Stomach smooth muscle (tissue), 2 donors: ENCODE results near the gene PPP1R12C.

ENCODE experiments used
- H3K27ac ChIP-seq: one replicate; pipeline ENCODE4 v1.7.0; 2013; ENCODE audit warnings: mild to moderate bottlenecking, low read length, inconsistent platforms
- H3K27me3 ChIP-seq, 2 donors: one replicate each; pipeline ENCODE4 v1.7.0; 2013; ENCODE audit warnings: low read length in 2 of 2; ENCODE audit not compliant: insufficient read depth in 2 of 2, control insufficient read depth in 1 of 2
- H3K36me3 ChIP-seq, 2 donors: one replicate each; pipeline ENCODE4 v1.7.0; 2013; ENCODE audit warnings: low read length in 2 of 2; ENCODE audit not compliant: control insufficient read depth in 2 of 2, insufficient read depth in 2 of 2
- H3K4me1 ChIP-seq: one replicate; pipeline ENCODE4 v1.7.0; 2013; ENCODE audit warnings: low read length; ENCODE audit not compliant: control insufficient read depth, insufficient read depth
- H3K4me3 ChIP-seq, 2 donors: one replicate each; pipeline ENCODE4 v1.7.0; 2013; ENCODE audit warnings: low read length in 2 of 2
- H3K9ac ChIP-seq, 2 donors: one replicate each; pipeline ENCODE4 v1.7.0; 2013; ENCODE audit warnings: low read length in 2 of 2, mild to moderate bottlenecking in 1 of 2
- H3K9me3 ChIP-seq, 2 donors: one replicate each; pipeline ENCODE4 v1.7.0; 2013; ENCODE audit warnings: low read length in 2 of 2; ENCODE audit not compliant: control insufficient read depth in 2 of 2
- donor health status: healthy.
- donor health status: Pancreatic carcinoma.

Gene PPP1R12C

GRCh38 chr19:55116859-55117662, at the start of gene PPP1R12C:
PPP1R12C (minus strand) TSS chr19:55117637; CDS start chr19:55117543, 94 bp downstream.
- Histone ChIP-seq H3K9me3 (no peaks in the 10 kb centered on the region), H3K9ac (peak within 1 kb of the TSS; percentile 95 to 97), H3K27me3 (no peaks in the 10 kb centered on the region), H3K4me1 (peaks cover 52% of the 10 kb centered on the region), H3K27ac (peak within 1 kb of the TSS; percentile 98), H3K4me3 (peak within 1 kb of the TSS; percentile 94 to 97), H3K36me3 (peaks cover 0 to 2% of the 10 kb centered on the region in 2 donors)

- H3K36me3 ChIP-seq, result no peaks in the 10 kb centered on the region
- no peaks in the 10 kb centered on the region for H3K9me3 ChIP-seq
- H3K4me3 ChIP-seq, result peak within 1 kb of the TSS; percentile 36 to 67
- H3K9ac ChIP-seq, result no peak within 1 kb of the TSS
- peaks cover 13% of the 10 kb centered on the region for H3K4me1 ChIP-seq
- H3K27ac ChIP-seq, result no peak within 1 kb of the TSS
- peaks cover 48 to 50% of the 10 kb centered on the region in 2 donors for H3K27me3 ChIP-seq
Measured at GRCh38 chr19:55166530-55167268, 49.3 kb upstream of the PPP1R12C start, which contains the start of gene DNAAF3. DNAAF3 (minus strand) TSS chr19:55166613; CDS start chr19:55166413, 200 bp downstream.

GRCh38 chr19:55165952-55166529, 48.6 kb upstream of the PPP1R12C start:
- H3K27ac ChIP-seq, result no peak overlapping the region
- H3K4me3 ChIP-seq, result peak overlapping the region; percentile 36 to 67
- H3K4me1 ChIP-seq, result peaks cover 13% of the 10 kb centered on the region
- H3K27me3 ChIP-seq, result peaks cover 48 to 50% of the 10 kb centered on the region in 2 donors
- H3K9me3 ChIP-seq, result no peaks in the 10 kb centered on the region
- H3K9ac ChIP-seq, result no peak overlapping the region
- no peaks in the 10 kb centered on the region for H3K36me3 ChIP-seq

GRCh38 chr19:55161571-55162322, 44.3 kb upstream of the PPP1R12C start:
- H3K36me3 ChIP-seq, result no peaks in the 10 kb centered on the region
- no peak overlapping the region for H3K27ac ChIP-seq
- no peak overlapping the region for H3K4me3 ChIP-seq
- no peaks in the 10 kb centered on the region for H3K9me3 ChIP-seq
- H3K9ac ChIP-seq, result no peak overlapping the region
- H3K27me3 ChIP-seq, result peaks cover 55% of the 10 kb centered on the region in 2 donors
- peaks cover 10% of the 10 kb centered on the region for H3K4me1 ChIP-seq

GRCh38 chr19:55160986-55161365, 43.5 kb upstream of the PPP1R12C start:
- H3K4me3 ChIP-seq, result no peak overlapping the region
- no peak overlapping the region for H3K27ac ChIP-seq
- no peaks in the 10 kb centered on the region for H3K9me3 ChIP-seq
- H3K9ac ChIP-seq, result no peak overlapping the region
- peaks cover 53 to 55% of the 10 kb centered on the region in 2 donors for H3K27me3 ChIP-seq
- no peaks in the 10 kb centered on the region for H3K36me3 ChIP-seq
- H3K4me1 ChIP-seq, result peaks cover 5% of the 10 kb centered on the region

- Histone ChIP-seq H3K27ac (no peak overlapping the region), H3K27me3 (peaks cover 48 to 50% of the 10 kb centered on the region in 2 donors), H3K9me3 (no peaks in the 10 kb centered on the region), H3K9ac (no peak overlapping the region), H3K4me1 (peaks cover 7% of the 10 kb centered on the region), H3K4me3 (no peak overlapping the region), H3K36me3 (no peaks in the 10 kb centered on the region)
Measured at GRCh38 chr19:55160128-55160985, 42.9 kb upstream of the PPP1R12C start.

- no peak overlapping the region for H3K27ac ChIP-seq
- H3K9me3 ChIP-seq, result no peaks in the 10 kb centered on the region
- H3K4me3 ChIP-seq, result no peak overlapping the region
- no peak overlapping the region for H3K9ac ChIP-seq
- peaks cover 49 to 54% of the 10 kb centered on the region in 2 donors for H3K27me3 ChIP-seq
- no peaks in the 10 kb centered on the region for H3K36me3 ChIP-seq
- H3K4me1 ChIP-seq, result peaks cover 7% of the 10 kb centered on the region
Measured at GRCh38 chr19:55158848-55159749, 41.7 kb upstream of the PPP1R12C start.

GRCh38 chr19:55158423-55158822, 41.0 kb upstream of the PPP1R12C start:
- Histone ChIP-seq H3K9ac (no peak overlapping the region), H3K27me3 (peaks cover 47 to 54% of the 10 kb centered on the region in 2 donors), H3K27ac (no peak overlapping the region), H3K9me3 (no peaks in the 10 kb centered on the region), H3K4me3 (no peak overlapping the region), H3K36me3 (no peaks in the 10 kb centered on the region), H3K4me1 (peaks cover 7% of the 10 kb centered on the region)
